ENCODE measurements around the gene RELN. TPM values are rescaled to one million over a fixed set of nuclear protein-coding genes. Genes with fewer than 3 reads are reported as not detected.

The RELN gene
- total and polyA plus RNA-seq, 10 of the 15 experiments (the other 5 are each of a cell fraction or from before 2014, with no cell fraction given), result 0.11 to 0.21 TPM; not detected in 8

DNA sequence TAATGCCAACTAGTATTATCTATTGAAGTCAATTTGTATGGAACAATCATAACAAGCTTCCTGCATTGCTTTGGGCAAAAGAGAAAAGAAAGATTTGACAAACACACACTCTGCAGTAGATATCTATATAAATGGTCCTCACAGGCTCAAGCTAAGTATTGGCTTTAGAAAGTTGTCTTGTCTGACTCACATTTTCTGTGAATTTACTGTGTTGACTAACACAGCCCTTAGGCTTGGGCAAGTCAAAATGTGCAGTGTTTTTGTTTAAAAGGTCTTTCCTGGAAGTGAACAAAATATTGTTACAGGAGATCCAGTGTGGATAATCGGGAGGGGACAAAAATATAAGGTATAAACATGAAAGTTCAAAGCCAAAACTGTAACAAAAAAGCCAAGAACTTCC lies 194.4 kb downstream of the RELN start:
- no peak for ATAC-seq
- TF ChIP-seq, protein P1, sequence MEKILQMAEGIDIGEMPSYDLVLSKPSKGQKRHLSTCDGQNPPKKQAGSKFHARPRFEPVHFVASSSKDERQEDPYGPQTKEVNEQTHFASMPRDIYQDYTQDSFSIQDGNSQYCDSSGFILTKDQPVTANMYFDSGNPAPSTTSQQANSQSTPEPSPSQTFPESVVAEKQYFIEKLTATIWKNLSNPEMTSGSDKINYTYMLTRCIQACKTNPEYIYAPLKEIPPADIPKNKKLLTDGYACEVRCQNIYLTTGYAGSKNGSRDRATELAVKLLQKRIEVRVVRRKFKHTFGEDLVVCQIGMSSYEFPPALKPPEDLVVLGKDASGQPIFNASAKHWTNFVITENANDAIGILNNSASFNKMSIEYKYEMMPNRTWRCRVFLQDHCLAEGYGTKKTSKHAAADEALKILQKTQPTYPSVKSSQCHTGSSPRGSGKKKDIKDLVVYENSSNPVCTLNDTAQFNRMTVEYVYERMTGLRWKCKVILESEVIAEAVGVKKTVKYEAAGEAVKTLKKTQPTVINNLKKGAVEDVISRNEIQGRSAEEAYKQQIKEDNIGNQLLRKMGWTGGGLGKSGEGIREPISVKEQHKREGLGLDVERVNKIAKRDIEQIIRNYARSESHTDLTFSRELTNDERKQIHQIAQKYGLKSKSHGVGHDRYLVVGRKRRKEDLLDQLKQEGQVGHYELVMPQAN (conservative IDR thresholded peaks at IDR 0.05), result no peak
- TF ChIP-seq MEF2B (IDR thresholded peaks at IDR 0.05; ENCODE audit: partially characterized antibody, poor library complexity, severe bottlenecking) (no peak), CHD4 (IDR thresholded peaks at IDR 0.05) (no peak), TCF3 (IDR thresholded peaks at IDR 0.05; ENCODE audit: borderline replicate concordance, insufficient read depth, low read depth, low read length) (no peak), JUNB (IDR thresholded peaks at IDR 0.05) (no peak), CEBPB (IDR thresholded peaks at IDR 0.05; ENCODE audit: borderline replicate concordance in 1 of 2, low read depth in 2 of 2, low read length in 2 of 2) (no peak), SREBF2 (IDR thresholded peaks at IDR 0.05; ENCODE audit: low read length) (no peak), WRNIP1 (IDR thresholded peaks at IDR 0.05; ENCODE audit: borderline replicate concordance, low read depth, low read length) (no peak), MXI1 (IDR thresholded peaks at IDR 0.05; ENCODE audit: low read depth, low read length) (no peak), STAT1 (conservative IDR thresholded peaks at IDR 0.05) (no peak), IRF4 (IDR thresholded peaks at IDR 0.05; ENCODE audit: low read depth, low read length) (no peak), CBFB (IDR thresholded peaks at IDR 0.05; ENCODE audit: low read depth) (no peak), POLR2AphosphoS2 (IDR thresholded peaks at IDR 0.05; ENCODE audit: low read depth, low read length) (no peak), IKZF1 (conservative IDR thresholded peaks at IDR 0.05) (no peak), RBBP5 (conservative IDR thresholded peaks at IDR 0.05) (no peak)
- TF ChIP-seq, protein P2, sequence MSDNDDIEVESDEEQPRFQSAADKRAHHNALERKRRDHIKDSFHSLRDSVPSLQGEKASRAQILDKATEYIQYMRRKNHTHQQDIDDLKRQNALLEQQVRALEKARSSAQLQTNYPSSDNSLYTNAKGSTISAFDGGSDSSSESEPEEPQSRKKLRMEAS (IDR thresholded peaks at IDR 0.05; ENCODE audit: low read depth, low read length), result no peak
- TF ChIP-seq, protein P3, sequence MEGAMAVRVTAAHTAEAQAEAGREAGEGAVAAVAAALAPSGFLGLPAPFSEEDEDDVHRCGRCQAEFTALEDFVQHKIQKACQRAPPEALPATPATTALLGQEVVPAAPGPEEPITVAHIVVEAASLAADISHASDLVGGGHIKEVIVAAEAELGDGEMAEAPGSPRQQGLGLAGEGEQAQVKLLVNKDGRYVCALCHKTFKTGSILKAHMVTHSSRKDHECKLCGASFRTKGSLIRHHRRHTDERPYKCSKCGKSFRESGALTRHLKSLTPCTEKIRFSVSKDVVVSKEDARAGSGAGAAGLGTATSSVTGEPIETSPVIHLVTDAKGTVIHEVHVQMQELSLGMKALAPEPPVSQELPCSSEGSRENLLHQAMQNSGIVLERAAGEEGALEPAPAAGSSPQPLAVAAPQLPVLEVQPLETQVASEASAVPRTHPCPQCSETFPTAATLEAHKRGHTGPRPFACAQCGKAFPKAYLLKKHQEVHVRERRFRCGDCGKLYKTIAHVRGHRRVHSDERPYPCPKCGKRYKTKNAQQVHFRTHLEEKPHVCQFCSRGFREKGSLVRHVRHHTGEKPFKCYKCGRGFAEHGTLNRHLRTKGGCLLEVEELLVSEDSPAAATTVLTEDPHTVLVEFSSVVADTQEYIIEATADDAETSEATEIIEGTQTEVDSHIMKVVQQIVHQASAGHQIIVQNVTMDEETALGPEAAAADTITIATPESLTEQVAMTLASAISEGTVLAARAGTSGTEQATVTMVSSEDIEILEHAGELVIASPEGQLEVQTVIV (IDR thresholded peaks at IDR 0.05; ENCODE audit: borderline replicate concordance, partially characterized antibody), result no peak
- H4K20me1 ChIP-seq (ENCODE audit: control insufficient read depth, insufficient read depth), result no peaks in the 10 kb centered on the region
- H2AFZ ChIP-seq (ENCODE audit: control insufficient read depth, low read depth, low read length), result no peak overlapping the region
- BruUV-seq (replicated peaks), result no TSS peak
- in situ Hi-C loops (cut with MboI), result no loop called here
- DNase-seq (ENCODE audit: low read depth, low spot score), result no peak
- WGBS (ENCODE audit: insufficient coverage, insufficient replicate concordance, low lambda C conversion rate, missing lambda C conversion rate), result 0% methylated on average over 1 of the region's 1 CpG
- intact Hi-C loops (cut with micrococcal nuclease; ENCODE audit: unreplicated experiment), result no loop called here
- no peaks in the 10 kb centered on the region for H3K36me3 ChIP-seq (ENCODE audit: control insufficient read depth in 2 of 2, insufficient read depth in 2 of 2, low read length in 1 of 2)
- H3K4me1 ChIP-seq (ENCODE audit: control insufficient read depth, insufficient read depth, low read length), result no peaks in the 10 kb centered on the region
- H3K27me3 ChIP-seq (replicated peaks in 1 of 2; ENCODE audit: control insufficient read depth in 2 of 2, insufficient read depth in 2 of 2, low read length in 1 of 2), result no peaks in the 10 kb centered on the region
- no peak for FAIRE-seq
- no peaks in the 10 kb centered on the region for H3K79me2 ChIP-seq (ENCODE audit: control insufficient read depth, insufficient read depth, low read length)
- ChIA-PET POLR2A (no interaction called here), RAD21 (ENCODE audit: unreplicated experiment) (no interaction called here), CTCF (interaction anchor here (0.6 kb wide), 1 partner anchor 278 kb away, joined by 3 read pairs; no protein-coding TSS in a partner anchor), SMC1A (ENCODE audit: uncharacterized antibody, unreplicated experiment) (interaction anchor here (0.7 kb wide), 1 partner anchor 229 kb away, joined by 3 read pairs; no protein-coding TSS in a partner anchor)
- H3K9ac ChIP-seq (ENCODE audit: control insufficient read depth, insufficient read depth, low read length), result no peak overlapping the region
- H3K4me3 ChIP-seq, result no peak overlapping the region
- H3K27ac ChIP-seq (ENCODE audit: control insufficient read depth, insufficient read depth), result no peak overlapping the region
- H3K9me3 ChIP-seq (replicated peaks; ENCODE audit: control insufficient read depth, insufficient read depth, low read length), result no peaks in the 10 kb centered on the region; the same call in 2 of the 3 replicates
- no peak overlapping the region for H3K4me2 ChIP-seq (ENCODE audit: control insufficient read depth, insufficient read depth)

Data from GM12878 (cell line).